Effector memory CD8-positive, alpha-beta T cell (primary cell): ENCODE measurements around the gene TBC1D10A.
A peak's percentile ranks its signal among the peaks of the same experiment; 100 is the strongest.

Experiments
- ATAC-seq: fragments of 150-1000 bp; cut with Tn5 transposase; replicated peaks from 2 replicates; pipeline ENCODE4 v1.10.0; 2021; ENCODE audit warnings: mild to moderate bottlenecking, moderate library complexity
- DNase-seq, 3 experiments: peaks; one replicate each; pipeline ENCODE4 v3.0.0; 2021
- H3K27ac Mint-ChIP-seq, 2 donors: one replicate each; pipeline ENCODE4 v1.8.0; 2022; ENCODE audit warnings: mild to moderate bottlenecking in 2 of 2, mixed read lengths in 2 of 2, moderate library complexity in 2 of 2
- H3K27me3 Mint-ChIP-seq, 2 donors: one replicate each; pipeline ENCODE4 v1.8.0; 2022; ENCODE audit warnings: mixed read lengths in 2 of 2
- H3K36me3 Mint-ChIP-seq: one replicate; pipeline ENCODE4 v1.8.0; 2022; ENCODE audit warnings: mild to moderate bottlenecking, moderate library complexity, mixed read lengths; ENCODE audit not compliant: insufficient read depth
- H3K4me1 Mint-ChIP-seq, 2 donors: one replicate each; pipeline ENCODE4 v1.8.0; 2022; ENCODE audit warnings: low read depth in 2 of 2, mixed read lengths in 2 of 2
- H3K4me3 Mint-ChIP-seq, 2 donors: one replicate each; pipeline ENCODE4 v1.8.0; 2022; ENCODE audit warnings: mild to moderate bottlenecking in 2 of 2, mixed read lengths in 2 of 2, moderate library complexity in 2 of 2
- H3K9me3 Mint-ChIP-seq, 2 donors: one replicate each; pipeline ENCODE4 v1.8.0; 2022; ENCODE audit warnings: mixed read lengths in 2 of 2

Gene TBC1D10A

DNA sequence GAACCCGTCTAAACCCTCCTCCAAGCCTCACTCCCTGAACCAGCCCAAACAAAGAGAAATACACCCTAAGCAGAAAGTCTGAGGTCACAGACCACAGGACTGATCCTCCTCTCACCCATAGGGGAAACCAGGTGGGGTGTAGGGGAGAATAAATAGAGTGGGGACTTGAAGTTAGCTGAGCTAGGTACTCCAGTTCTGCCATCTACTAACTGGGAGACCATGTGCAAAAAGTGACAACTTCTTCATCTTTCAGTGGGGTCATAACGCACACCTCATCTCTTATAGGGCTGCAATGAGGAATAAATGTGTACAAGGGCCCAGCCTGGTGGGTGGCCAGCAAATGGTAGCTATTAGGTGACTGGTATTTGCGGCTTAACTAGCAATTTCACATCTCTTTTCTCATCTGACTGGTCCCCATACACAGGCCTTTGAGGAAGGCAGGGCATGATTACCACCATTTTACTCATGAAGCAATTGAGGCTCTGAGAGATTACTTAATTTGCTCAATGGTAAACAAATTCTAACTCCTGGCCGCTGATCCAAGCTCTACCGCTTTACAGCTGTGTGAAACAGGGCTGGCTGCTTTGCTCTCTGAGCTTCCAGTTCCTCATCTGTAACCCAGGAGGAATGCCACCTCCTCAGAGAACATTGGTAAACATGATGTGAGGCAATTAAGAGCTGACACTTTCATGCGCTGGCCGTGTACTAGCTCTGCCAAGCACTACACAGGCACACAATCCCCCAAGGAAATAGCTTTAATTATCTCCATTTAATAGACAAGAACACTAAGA is 16.6 kb downstream of the TBC1D10A start:
- Mint-ChIP-seq H3K36me3 (peaks cover 14% of the 10 kb centered on the region), H3K27me3 (no peaks in the 10 kb centered on the region), H3K9me3 (no peaks in the 10 kb centered on the region), H3K4me3 (peak overlapping the region; percentile 74 to 81), H3K27ac (peak overlapping the region; percentile 94 to 95), H3K4me1 (peaks cover 90 to 92% of the 10 kb centered on the region in 2 donors)
- ATAC-seq (peak; percentile 55), DNase-seq (no peak)

DNA sequence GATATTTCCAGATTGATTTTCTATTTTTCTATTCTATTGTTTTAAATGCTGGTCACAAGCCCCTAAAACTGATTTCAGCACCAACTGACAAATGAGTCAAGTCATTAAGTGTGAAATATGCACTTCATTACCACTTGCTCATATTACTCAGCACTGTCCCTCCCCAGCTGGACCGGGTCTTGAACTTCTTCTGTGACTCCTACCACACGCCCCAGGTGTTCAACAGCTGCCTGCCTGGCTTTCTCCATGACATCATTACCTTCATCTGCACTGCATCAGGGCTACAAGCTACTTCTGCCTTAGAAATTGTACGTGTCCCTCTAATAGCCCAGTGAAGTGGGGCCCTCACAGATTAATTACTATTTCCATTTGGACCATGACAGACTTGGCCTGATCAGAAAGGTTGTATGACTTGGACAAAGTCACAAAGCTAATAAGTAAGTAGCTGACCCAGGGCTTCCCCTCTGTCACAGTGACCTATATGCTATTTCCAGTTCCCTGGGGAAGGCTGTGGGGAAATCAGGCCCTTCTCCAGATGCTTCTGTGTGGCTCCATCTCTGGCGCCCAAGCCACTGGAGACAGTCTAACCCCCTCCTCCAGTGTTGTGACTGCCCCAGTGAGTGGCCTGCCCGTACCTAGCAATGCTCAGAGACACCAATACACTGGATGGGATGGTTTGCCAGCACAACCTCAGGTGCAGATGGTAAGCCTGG is 18.1 kb downstream of the TBC1D10A start:
- peaks cover 90 to 92% of the 10 kb centered on the region in 2 donors for H3K4me1 Mint-ChIP-seq
- H3K27me3 Mint-ChIP-seq: no peaks in the 10 kb centered on the region
- peaks cover 9% of the 10 kb centered on the region for H3K36me3 Mint-ChIP-seq
- DNase-seq (no peak), ATAC-seq (no peak)
- no peaks in the 10 kb centered on the region for H3K9me3 Mint-ChIP-seq
- peak overlapping the region; percentile 94 to 95 for H3K27ac Mint-ChIP-seq
- H3K4me3 Mint-ChIP-seq: peak overlapping the region; percentile 73 to 81

DNA sequence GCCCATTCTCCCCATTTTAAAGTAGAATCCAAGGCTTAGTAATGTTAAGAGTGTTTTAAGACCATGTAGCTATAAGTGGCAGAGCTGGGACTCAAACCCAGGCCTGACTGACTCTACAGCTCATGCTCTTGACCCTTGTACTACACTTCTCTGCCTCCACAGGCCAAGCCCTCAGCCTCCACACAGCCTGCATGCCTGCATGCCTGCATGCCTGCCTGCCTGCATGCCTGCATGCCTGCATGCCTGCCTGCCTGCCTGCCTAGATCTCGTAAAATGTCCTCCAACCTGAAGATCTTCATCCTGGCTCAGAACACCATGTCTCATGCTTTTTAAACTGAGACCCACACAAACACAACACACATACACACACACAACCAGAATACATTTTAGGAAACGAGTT is 18.6 kb downstream of the TBC1D10A start:
- Mint-ChIP-seq H3K9me3 (no peaks in the 10 kb centered on the region), H3K27me3 (no peaks in the 10 kb centered on the region), H3K36me3 (peaks cover 9% of the 10 kb centered on the region), H3K4me1 (peaks cover 95% of the 10 kb centered on the region in 2 donors), H3K4me3 (peak overlapping the region; percentile 73 to 81), H3K27ac (peak overlapping the region; percentile 94 to 95)
- DNase-seq: no peak
- ATAC-seq: no peak

DNA sequence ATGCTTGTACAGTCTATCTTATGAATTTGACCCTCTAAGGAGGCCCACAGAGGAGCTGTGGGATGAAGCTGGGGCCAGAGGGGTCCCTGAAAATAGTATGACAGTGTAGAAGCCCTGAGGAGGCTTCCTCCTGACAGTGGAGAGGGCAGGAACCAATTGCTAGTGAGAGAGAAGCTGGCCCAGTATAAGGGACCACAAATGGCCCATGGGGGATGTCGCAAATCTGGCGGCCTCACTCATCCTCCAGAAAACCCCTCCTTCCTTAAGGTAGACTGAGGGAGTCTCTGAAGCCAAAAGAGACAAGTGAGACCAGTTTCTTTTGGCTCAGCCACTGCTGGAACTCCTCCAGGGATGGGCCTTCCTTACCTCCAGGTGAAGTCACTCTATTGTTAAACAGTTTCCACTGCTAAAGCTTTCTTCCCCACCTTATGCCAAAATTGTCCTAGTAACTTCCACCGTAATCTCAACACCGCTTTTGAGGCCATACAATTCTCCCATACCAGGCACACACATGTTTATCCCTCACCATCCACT is 19.6 kb downstream of the TBC1D10A start:
- Mint-ChIP-seq H3K27ac (peak overlapping the region; percentile 94 to 95), H3K4me1 (peaks cover 95% of the 10 kb centered on the region in 2 donors), H3K36me3 (peaks cover 10% of the 10 kb centered on the region), H3K9me3 (no peaks in the 10 kb centered on the region), H3K27me3 (no peaks in the 10 kb centered on the region), H3K4me3 (peak overlapping the region; percentile 79 to 81)
- DNase-seq (no peak), ATAC-seq (peak; percentile 36)

DNA sequence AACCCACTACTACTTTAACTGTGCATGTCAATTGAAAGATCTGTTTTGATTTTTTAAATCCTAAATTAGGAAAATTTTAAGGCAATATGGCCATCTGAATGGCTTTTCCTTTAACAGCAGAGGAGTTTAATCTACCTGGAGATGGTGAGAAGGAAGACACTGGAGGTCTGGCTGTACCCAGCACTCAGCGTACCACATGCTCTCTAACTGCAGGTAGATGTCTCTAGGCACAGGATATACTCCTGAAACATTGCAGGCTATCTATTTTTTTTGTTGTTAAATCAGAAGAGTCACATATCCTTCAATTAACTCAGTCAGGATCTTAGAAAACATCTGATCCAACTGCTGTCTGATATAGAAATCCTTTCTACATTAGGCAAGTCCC is 20.1 kb downstream of the TBC1D10A start:
- ATAC-seq (peak; percentile 21), DNase-seq (no peak)
- Mint-ChIP-seq H3K36me3 (peaks cover 9% of the 10 kb centered on the region), H3K4me3 (peak overlapping the region; percentile 79 to 81), H3K4me1 (peaks cover 95% of the 10 kb centered on the region in 2 donors), H3K27me3 (no peaks in the 10 kb centered on the region), H3K9me3 (no peaks in the 10 kb centered on the region), H3K27ac (peak overlapping the region; percentile 94 to 95)

DNA sequence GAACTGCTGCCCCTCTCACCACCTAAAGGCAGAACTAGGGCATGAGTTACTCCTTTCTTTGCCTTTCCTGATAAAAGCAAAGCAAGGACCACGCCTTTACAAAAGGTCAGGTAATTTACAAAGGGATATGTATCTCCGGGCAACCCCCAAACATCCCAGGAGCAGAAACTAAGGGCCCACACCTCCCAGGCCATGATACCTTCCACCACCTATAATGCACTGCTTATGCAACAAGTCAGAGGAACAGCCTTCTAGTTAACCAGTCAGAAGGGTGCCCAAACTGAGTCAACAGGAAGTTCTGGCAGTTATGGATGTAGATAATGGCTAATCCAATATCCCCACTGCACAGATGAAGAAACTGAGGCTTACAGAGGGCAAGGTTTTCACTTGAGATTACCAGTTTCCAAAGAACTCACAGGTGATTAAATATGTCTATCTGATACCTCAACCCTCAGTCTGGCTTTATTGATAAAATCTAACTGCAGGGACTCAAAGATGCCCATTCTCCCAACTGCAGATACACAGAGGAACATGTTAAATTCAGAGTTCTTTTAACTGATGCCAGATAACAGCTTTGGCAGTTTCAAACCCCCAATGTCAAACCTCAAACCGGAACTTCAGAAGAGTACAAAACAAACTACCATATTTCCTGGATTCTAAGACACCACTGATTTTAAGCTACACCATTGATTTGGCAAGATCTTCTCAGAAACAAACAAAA is 20.7 kb downstream of the TBC1D10A start:
- peaks cover 96 to 97% of the 10 kb centered on the region in 2 donors for H3K4me1 Mint-ChIP-seq
- H3K4me3 Mint-ChIP-seq: peak overlapping the region; percentile 79 to 81
- no peaks in the 10 kb centered on the region for H3K27me3 Mint-ChIP-seq
- DNase-seq: no peak
- H3K36me3 Mint-ChIP-seq: peaks cover 14% of the 10 kb centered on the region
- H3K9me3 Mint-ChIP-seq: no peaks in the 10 kb centered on the region
- H3K27ac Mint-ChIP-seq: peak overlapping the region; percentile 94 to 95
- peak; percentile 63 for ATAC-seq

DNA sequence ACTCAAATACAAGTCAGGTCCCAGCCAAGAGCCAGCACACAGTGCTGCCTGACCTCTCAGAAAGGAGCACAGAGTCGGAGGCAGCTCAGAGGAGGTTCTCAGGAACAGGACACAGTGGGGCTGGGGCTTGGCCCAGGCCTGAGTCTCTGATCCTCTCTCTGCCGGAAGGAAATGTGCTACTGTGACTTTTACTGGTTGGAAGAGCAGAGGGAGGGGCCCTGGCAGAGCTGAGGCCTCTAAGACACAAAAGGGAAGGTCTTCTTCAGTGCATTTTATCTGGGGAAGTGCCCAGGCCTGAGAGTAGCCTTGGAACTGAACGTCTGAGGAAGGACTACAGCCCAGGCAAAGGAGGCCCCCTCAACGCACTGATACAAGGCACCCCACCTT is 21.2 kb downstream of the TBC1D10A start:
- Mint-ChIP-seq H3K4me1 (peaks cover 92 to 93% of the 10 kb centered on the region in 2 donors), H3K9me3 (no peaks in the 10 kb centered on the region), H3K36me3 (peaks cover 18% of the 10 kb centered on the region), H3K4me3 (peak overlapping the region; percentile 79 to 81), H3K27ac (peak overlapping the region; percentile 94 to 95), H3K27me3 (no peaks in the 10 kb centered on the region)
- ATAC-seq: peak; percentile 62
- DNase-seq: no peak

DNA sequence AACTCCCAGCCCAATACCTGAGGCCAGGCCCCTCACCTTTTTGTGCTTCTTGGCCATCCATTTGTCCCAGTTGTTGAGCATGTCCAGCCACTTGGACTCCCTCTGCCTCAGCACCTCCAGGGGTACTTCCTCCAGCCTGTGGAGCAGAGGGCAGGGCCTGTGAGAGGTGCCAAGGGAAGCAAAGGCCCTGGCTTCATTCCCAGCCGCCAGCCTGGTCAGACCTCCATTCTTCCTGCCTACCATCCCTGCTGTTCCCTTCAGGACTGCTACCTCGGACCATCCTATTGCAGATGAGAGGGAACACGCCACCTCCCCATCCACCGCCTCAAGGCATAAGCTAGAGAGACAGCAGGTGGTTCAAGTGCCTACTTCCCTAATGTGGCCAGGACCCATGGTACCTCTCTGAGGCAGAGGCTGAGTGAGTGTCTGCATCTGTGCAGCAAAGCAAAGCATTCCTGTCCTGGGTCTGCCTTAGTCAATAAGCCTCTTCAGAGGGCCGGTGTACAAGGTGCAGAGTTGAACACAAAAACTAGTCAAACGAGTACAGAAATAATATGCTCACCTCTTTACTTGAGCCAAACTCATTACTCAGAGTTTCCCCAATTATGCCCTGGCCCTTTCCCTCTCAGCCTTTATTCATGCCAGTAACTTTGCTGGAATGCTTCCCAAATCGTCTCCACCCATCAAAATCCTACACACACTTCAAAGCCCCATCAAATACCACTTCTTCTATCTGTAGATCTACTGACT is 22.1 kb downstream of the TBC1D10A start:
- Mint-ChIP-seq H3K4me1 (peaks cover 84 to 85% of the 10 kb centered on the region in 2 donors), H3K27me3 (no peaks in the 10 kb centered on the region), H3K36me3 (peaks cover 27% of the 10 kb centered on the region), H3K9me3 (no peaks in the 10 kb centered on the region), H3K4me3 (peak overlapping the region; percentile 79 to 81), H3K27ac (peak overlapping the region; percentile 94 to 95)
- DNase-seq: no peak
- no peak for ATAC-seq

DNA sequence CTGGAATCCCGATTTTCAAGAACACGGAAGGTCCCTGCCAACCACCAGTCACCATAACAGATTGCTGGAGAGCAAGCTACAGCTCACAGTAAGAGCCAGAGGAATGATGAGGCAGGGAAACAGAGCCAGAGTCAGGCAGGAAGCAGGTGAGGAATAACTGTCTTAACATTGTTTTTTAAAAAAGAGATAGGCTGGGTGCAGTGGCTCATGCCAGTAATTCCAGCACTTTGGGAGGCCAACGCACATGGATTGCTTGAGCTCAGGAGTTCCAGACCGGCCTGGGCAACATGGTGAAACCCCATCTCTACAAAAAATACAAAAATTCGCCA is 24.0 kb downstream of the TBC1D10A start:
- peak overlapping the region; percentile 59 to 74 for H3K4me3 Mint-ChIP-seq
- ATAC-seq (no peak), DNase-seq (no peak)
- H3K27me3 Mint-ChIP-seq: no peaks in the 10 kb centered on the region
- H3K36me3 Mint-ChIP-seq: peaks cover 36% of the 10 kb centered on the region
- H3K4me1 Mint-ChIP-seq: peaks cover 69 to 71% of the 10 kb centered on the region in 2 donors
- no peaks in the 10 kb centered on the region for H3K9me3 Mint-ChIP-seq
- peak overlapping the region; percentile 91 to 95 for H3K27ac Mint-ChIP-seq

DNA sequence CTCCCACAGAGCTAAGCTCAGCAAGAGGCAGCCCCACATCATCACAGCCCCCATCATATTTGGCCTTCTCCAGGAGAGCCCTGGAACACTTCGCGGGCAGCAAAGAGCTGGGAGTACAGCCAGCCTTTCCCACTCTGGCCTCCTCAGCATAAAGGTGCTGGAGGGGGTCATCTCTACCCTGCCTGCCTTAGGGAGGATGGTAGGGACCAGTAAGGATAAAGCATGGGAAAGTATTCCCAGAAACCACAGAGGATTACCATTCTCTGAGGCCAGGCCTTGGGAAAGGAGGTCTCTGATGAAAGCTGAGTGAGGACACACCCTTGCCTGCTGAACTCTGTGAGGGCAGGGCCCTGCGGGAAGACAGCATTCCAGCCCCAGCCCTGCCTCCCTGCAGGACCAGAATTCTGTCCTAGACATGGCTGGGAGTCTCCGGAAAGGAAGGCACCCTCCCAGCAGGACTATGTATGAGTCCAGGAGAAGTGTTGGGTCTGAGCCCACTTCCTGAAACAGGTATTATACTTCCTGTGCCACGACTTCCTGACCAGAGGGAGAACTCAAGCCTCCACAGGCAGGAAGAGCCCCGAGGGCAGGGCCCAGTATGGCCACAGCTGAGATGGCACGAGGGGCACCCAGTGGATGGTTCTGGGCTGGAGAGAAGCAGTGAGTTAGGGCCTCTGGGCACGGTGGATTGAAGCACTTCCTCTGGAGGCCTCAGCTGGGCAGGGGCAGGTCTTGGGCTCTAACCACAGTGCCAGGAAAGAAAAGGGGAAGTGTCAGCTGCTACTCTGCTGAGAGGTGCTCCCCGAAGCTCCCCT is 24.5 kb downstream of the TBC1D10A start:
- H3K4me3 Mint-ChIP-seq: peak overlapping the region; percentile 59 to 74
- H3K9me3 Mint-ChIP-seq: no peaks in the 10 kb centered on the region
- ATAC-seq (no peak), DNase-seq (no peak)
- peaks cover 64 to 69% of the 10 kb centered on the region in 2 donors for H3K4me1 Mint-ChIP-seq
- H3K36me3 Mint-ChIP-seq: peaks cover 38% of the 10 kb centered on the region
- peak overlapping the region; percentile 91 to 95 for H3K27ac Mint-ChIP-seq
- H3K27me3 Mint-ChIP-seq: no peaks in the 10 kb centered on the region

DNA sequence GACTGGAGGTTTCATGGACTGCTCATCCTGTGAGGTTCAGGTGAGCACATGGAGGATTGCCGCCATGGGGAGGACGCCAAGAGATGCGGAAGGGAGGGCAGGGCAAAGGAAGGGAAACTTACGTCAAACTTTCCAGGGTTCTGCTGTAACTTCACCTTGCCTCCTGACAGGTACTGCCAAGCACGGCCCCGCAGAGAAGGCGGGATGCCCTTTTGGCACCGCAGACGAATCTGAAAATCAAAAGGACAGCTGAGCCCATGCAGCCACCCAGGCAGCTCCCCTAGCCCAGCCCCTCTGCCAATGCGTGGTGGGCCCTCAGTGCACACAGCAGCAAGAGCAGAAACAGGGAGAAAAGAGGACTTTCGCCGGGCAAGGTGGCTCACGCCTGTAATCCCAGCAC is 27.4 kb downstream of the TBC1D10A start:
- Mint-ChIP-seq H3K4me3 (no peak overlapping the region), H3K27me3 (no peaks in the 10 kb centered on the region), H3K36me3 (peaks cover 47% of the 10 kb centered on the region), H3K27ac (peak overlapping the region in 1 of 2 donors; percentile 51), H3K9me3 (no peaks in the 10 kb centered on the region), H3K4me1 (peaks cover 36 to 40% of the 10 kb centered on the region in 2 donors)
- ATAC-seq (no peak), DNase-seq (no peak)

DNA sequence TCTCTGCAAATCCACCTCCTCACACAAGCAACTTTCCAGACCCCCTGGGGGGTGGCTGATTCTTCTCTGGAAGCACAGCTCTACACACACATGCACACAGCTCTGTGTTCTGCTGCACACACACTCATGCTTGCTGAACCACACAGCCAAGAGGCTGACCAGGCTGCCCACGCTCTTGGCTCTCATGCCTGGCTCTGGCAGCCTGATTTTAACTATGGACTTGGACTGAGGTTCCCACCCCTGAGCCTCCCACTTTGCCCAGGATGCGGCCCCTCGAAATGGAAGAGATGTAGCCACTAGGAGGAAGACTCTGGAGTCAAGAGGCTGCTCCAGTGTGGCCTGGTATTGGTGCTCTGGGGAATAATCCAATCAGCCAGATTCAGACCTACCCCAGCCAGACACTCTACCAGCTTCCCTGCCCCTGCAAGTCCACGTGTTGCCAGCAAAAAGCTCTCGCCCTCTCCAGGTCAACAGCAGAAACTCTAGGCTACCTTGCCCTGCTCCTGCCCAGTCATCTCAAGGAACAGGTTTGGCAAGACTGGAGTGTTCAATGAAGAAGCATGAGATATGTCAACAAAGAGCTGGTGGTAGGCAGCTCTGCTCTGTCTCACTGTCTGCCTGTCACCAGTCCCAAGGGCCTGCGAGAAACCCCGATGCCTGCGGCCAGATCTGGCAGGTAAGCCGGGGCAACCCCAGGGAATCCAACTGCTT is 28.6 kb downstream of the TBC1D10A start:
- peaks cover 57% of the 10 kb centered on the region for H3K36me3 Mint-ChIP-seq
- H3K27ac Mint-ChIP-seq: peak overlapping the region; percentile 69 to 83
- DNase-seq: no peak
- H3K4me3 Mint-ChIP-seq: no peak overlapping the region
- H3K27me3 Mint-ChIP-seq: no peaks in the 10 kb centered on the region
- no peak for ATAC-seq
- H3K4me1 Mint-ChIP-seq: peaks cover 27 to 33% of the 10 kb centered on the region in 2 donors
- no peaks in the 10 kb centered on the region for H3K9me3 Mint-ChIP-seq
